Thyroid gland (tissue), 4 donors: ENCODE data around the gene SIL1.

Experiments
- POLR2A ChIP-seq, 2 donors: fragments of 450-650 bp; IDR thresholded peaks; one replicate each; pipeline ENCODE4 v1.6.1; 2017; ENCODE audit warnings: antibody characterized with exemption in 2 of 2, mild to moderate bottlenecking in 2 of 2, moderate library complexity in 1 of 2
- TF ChIP-seq, protein P1 (sequence below), 6 experiments: fragments of 200-600 bp in 3 of 6; fragments of 450-650 bp in 3 of 6; sonication (generic) in 3 of 6; IDR thresholded peaks; one replicate each; pipeline ENCODE4 v1.5.1; 2016 to 2019; ENCODE audit warnings: antibody characterized with exemption in 6 of 6, mild to moderate bottlenecking in 2 of 6, inconsistent platforms in 1 of 6, moderate library complexity in 1 of 6

DNA sequence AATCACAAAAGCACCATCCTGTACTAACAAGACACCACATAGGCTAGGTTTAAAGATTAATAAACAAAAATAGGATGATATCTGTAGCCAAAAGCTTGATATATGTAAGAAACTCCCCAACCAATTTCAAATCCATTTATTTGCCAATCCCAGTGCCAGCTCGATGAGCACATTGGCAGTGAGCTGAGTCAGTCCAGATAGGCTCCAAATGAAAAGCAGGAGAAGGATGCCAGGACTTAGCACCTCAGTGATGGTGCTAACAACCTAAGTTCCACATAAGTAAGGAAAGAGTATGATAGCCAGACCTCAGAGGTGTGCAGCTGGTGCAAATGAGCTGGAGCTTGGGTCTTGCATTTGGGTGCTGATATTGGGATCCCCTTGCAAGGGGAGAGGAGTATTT, 158.1 kb downstream of the SIL1 start:
- TF ChIP-seq, protein P1, sequence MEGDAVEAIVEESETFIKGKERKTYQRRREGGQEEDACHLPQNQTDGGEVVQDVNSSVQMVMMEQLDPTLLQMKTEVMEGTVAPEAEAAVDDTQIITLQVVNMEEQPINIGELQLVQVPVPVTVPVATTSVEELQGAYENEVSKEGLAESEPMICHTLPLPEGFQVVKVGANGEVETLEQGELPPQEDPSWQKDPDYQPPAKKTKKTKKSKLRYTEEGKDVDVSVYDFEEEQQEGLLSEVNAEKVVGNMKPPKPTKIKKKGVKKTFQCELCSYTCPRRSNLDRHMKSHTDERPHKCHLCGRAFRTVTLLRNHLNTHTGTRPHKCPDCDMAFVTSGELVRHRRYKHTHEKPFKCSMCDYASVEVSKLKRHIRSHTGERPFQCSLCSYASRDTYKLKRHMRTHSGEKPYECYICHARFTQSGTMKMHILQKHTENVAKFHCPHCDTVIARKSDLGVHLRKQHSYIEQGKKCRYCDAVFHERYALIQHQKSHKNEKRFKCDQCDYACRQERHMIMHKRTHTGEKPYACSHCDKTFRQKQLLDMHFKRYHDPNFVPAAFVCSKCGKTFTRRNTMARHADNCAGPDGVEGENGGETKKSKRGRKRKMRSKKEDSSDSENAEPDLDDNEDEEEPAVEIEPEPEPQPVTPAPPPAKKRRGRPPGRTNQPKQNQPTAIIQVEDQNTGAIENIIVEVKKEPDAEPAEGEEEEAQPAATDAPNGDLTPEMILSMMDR (IDR thresholded peaks at IDR 0.05), result no peak
- TF ChIP-seq POLR2A (IDR thresholded peaks at IDR 0.05), result no peak
